GM13977 (cell line): ENCODE data around the gene THRB.

ENCODE experiments used
- DNase-seq: peaks from one replicate; pipeline ENCODE4 v3.0.0; 2012; ENCODE audit warnings: low spot score
- in situ Hi-C: fragments of 300-500 bp; cut with MboI; formaldehyde crosslinking; loops from one replicate; pipeline ENCODE4 v1.12.0; 2022; ENCODE audit warnings: low sequenced_read_pairs, low pct_unique_long_range_greater_than_20kb, mixed read lengths, inconsistent platforms; ENCODE audit not compliant: unreplicated experiment
- TF ChIP-seq, protein P1 (sequence below): IDR thresholded peaks from 2 replicates; pipeline ENCODE4 v1.5.1; 2012; ENCODE audit warnings: mild to moderate bottlenecking, control low read depth; ENCODE audit not compliant: insufficient read depth; ENCODE audit errors: extremely low read depth, missing control alignments

THRB gene

DNA sequence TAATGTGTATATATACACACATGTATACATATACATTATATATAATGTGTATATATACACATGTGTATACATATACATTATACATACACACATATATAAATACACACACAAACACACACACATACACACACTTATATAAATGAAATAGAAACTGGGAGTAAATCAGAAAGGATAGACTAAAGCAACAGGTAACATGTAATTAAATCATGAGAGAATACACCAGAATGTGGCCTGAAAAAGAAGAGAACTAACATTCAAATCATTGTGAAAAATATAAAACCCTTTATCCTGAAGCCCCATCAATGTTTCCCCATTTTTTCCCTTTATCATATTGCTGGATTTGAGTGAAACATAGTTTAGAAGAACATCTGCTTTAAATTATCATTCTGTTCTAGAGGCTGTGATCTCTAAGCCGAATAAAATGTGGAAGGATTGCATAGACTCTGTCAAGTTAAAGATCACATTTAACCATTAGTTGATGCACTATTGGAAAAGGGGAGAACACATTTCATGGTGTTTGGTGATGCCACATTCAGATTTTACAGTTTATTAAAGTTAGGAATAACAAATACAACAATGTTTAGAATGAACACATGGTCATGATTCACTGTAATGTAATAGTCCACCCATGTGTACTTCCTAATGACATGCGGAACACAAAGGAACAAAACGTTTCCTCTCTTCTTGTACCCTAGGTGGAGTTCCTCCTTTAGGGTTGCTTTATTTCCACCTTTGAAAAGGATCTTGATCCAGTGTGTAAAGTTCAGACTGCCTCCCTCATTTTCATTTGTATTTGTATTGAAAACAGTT, 12.5 kb upstream of the THRB start:
- in situ Hi-C loops: no loop called here
- no peak for DNase-seq
- TF ChIP-seq, protein P1, sequence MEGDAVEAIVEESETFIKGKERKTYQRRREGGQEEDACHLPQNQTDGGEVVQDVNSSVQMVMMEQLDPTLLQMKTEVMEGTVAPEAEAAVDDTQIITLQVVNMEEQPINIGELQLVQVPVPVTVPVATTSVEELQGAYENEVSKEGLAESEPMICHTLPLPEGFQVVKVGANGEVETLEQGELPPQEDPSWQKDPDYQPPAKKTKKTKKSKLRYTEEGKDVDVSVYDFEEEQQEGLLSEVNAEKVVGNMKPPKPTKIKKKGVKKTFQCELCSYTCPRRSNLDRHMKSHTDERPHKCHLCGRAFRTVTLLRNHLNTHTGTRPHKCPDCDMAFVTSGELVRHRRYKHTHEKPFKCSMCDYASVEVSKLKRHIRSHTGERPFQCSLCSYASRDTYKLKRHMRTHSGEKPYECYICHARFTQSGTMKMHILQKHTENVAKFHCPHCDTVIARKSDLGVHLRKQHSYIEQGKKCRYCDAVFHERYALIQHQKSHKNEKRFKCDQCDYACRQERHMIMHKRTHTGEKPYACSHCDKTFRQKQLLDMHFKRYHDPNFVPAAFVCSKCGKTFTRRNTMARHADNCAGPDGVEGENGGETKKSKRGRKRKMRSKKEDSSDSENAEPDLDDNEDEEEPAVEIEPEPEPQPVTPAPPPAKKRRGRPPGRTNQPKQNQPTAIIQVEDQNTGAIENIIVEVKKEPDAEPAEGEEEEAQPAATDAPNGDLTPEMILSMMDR: no peak

DNA sequence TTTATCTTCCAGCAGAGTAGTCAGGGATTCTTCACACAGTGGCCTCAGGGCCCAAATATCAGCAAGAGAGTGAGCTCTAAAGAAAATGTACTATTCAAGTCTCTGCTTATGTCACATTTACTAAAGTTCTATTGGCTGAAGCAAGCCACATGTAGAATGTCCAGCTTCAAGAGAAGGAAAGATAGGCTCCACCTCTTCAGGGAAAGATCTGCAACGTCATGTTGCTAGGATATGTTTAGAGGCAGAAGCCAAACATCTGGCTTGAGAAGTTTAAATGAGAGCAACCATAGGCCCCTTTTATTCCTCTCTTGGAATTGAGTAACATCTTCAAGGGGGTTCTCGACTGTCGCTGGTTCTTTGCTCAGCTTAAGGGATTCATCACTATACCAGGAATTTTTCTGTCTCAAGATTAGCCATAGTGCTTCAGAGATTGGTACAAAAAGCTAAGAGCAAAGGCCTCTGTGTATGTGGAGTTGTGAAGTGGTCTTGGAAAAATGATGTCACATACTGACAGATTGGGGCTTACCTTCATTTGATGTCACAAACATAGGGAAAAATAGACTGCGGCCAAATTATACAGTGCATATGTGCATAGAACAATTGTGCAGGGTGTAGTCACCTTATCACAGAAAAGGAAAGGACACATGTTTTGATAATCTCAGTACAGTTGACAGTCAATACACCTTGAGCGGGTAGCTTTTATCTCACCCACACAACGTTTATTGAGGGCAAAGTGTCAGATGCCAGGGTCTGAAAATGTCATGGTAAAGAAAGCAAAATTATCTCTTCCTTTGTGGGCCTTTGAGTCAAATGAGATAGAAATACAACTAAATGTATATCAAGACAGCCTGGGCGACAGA, 11.3 kb upstream of the THRB start:
- DNase-seq: no peak
- in situ Hi-C loops: no loop called here
- TF ChIP-seq, protein P1: no peak

DNA sequence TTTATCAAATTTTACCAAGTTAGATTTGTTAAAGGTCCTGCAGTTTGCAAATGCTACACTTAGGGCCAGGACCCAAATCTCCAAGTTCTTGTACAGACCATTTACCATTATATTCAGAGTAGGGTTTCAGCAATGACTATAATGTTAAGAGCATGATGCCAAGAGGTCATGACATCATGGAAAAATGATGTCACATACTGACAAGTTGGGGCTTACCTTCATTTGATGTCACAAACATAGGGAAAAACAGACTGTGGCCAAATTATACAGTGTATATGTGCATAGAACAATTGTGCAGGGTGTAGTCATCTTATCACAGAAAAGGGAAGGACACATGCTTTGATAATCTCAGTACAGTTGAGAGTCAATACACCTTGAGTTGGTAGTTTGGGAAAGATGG, 10.1 kb upstream of the THRB start:
- no peak for DNase-seq
- in situ Hi-C loops: no loop called here
- TF ChIP-seq, protein P1: no peak

DNA sequence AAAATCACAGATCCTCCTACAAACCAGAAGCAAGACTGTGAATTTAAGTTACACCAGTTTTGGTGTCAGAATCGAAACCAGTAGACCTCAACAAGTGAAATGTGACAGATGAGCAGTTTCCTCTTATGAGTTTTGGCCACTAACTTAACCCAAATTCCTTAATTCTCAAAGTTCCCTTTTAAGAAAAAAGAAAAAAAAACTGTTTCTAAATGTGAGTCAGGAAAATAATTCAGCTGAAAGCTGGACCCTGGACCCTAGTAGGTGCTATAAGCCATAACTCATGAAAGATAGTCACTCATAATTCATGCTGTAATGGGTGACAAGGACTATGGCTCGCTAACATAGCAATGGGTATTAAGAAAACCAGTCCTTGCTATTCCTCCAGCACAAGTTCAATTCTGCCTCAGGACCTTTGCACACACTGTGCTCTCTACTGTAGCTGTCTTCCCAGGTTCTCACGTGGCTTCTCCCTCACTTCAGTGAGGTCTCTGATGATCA, 9.0 kb upstream of the THRB start:
- peak; percentile 38 for DNase-seq
- TF ChIP-seq, protein P1: no peak
- in situ Hi-C loops: no loop called here

DNA sequence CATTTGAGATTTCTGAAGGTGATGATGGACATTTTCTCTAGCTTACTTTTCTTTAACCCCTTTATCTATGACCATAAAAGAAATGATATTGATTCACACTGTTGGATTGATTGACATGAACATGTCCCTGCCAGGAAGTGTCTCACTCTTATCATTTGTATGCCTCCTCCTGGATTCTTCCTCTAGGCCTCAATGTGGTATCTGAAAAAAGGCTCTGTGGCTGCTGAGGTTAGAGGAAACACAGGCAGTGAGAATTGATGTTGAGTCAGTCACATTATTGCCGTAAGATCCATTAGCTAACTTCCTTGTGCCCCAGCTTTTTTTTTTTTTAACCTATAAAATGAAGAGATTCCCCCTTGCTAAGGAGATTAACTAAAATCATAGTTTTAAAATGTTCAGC, 8.0 kb upstream of the THRB start:
- no peak for DNase-seq
- in situ Hi-C loops: no loop called here

DNA sequence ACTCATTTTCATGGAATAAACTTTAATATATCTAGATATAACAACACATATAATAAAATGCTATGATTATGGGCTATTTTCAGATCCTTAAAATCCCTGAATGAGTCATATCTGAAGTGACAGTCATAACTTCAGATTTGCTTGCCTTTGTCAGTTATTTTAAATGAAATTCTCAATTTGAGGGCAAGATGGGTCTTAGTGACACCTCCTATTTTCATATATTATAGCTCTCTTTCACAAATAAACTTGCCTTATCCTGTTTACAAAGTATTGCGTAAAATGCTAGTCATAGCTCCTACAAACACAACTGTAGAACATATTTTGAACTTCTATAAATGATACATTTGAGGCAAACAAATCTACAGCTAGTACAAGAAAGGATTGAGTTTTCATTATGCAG, 6.2 kb upstream of the THRB start:
- TF ChIP-seq, protein P1: no peak
- no peak for DNase-seq
- in situ Hi-C loops: no loop called here

More for the DNA sequence above, 8.0 kb upstream of the THRB start:
- TF ChIP-seq, protein P1: no peak
